DMS 273 (cell line): Measurements from ENCODE around the gene EGFL8.
A peak's percentile ranks its signal among the peaks of the same experiment; 100 is the strongest.

Source experiments
- DNase-seq: peaks from one replicate; lab custom pipeline; 2025; ENCODE audit not compliant: unreplicated experiment; lab: John Stamatoyannopoulos, UW

EGFL8 gene

GRCh38 chr6:32146287-32146686, 18.1 kb upstream of the EGFL8 start:
- no peak for DNase-seq

- DNase-seq = no peak
Measured at GRCh38 chr6:32146687-32147086, 17.7 kb upstream of the EGFL8 start.

- DNase-seq = no peak
Measured at GRCh38 chr6:32147401-32148132, 16.8 kb upstream of the EGFL8 start.

- no peak for DNase-seq
Measured at GRCh38 chr6:32148289-32149091, 15.9 kb upstream of the EGFL8 start.

- no peak for DNase-seq
Measured at GRCh38 chr6:32149092-32149755, 15.2 kb upstream of the EGFL8 start.

GRCh38 chr6:32149932-32150870, 14.2 kb upstream of the EGFL8 start:
- DNase-seq = no peak

- peak; percentile 95 for DNase-seq
Measured at GRCh38 chr6:32151181-32151862, 13.1 kb upstream of the EGFL8 start.

- DNase-seq = peak; percentile 63
Measured at GRCh38 chr6:32151863-32152768, 12.3 kb upstream of the EGFL8 start, which contains the start of gene PRRT1. Gene PRRT1 (minus strand): TSS chr6:32151939. CDS start chr6:32151827, 112 bp downstream.

GRCh38 chr6:32152769-32153563, 11.4 kb upstream of the EGFL8 start:
- peak; percentile 59 for DNase-seq

- DNase-seq = peak; percentile 96
Measured at GRCh38 chr6:32153564-32154513, 10.6 kb upstream of the EGFL8 start, which contains the start of gene PPT2. Gene PPT2 (plus strand): TSS chr6:32154141. CDS start chr6:32154595, 454 bp downstream.

GRCh38 chr6:32154514-32155161, 9.8 kb upstream of the EGFL8 start:
- DNase-seq = peak; percentile 89

- no peak for DNase-seq
Measured at GRCh38 chr6:32156891-32157290, 7.5 kb upstream of the EGFL8 start.

GRCh38 chr6:32158052-32158451, 6.3 kb upstream of the EGFL8 start:
- DNase-seq = no peak

- no peak for DNase-seq
Measured at GRCh38 chr6:32163559-32164258, 686 bp upstream of the EGFL8 start.

- peak; percentile 27 for DNase-seq
Measured at GRCh38 chr6:32166411-32167061, 2.1 kb downstream of the EGFL8 start.
